ENCODE data around the gene PARN.

The PARN gene

DNA sequence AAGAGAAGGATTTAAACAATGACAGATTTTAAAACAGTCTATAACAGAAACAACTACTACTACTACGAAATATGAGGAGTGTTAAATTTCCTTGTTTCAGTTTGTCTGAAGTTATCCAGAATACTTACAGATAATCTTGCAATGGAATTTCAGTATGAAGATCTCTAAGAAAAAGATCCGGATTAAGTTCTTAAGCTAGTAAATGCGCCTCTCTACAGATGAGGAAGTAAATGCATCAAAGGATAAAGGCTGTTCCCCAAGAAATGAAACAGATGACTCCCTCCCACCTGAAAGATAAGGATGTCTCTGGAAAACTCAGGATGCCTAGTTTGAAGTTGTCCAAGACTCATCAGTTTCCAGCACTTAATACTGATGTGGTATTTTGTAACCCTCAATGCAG is 105.1 kb downstream of the PARN start:
- no peak for DNase-seq

DNA sequence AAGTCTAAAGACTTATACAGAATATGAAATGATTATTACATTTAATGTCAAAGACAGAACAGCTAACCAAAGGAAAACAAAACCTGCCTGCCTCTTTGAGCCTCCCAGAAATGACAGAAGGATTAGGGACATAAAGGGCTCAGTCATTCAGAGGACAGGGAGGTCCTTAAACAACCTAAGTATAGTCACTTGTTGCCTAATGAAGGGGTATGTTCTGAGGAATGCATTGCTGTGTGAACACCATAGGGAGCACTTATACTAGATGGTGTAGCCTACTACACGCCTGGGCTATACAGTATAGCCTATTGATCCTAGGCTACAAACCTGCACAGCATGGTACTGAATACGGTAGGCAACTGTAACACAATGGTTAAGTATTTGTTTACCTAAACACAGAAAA is 106.4 kb downstream of the PARN start:
- DNase-seq: no peak

DNA sequence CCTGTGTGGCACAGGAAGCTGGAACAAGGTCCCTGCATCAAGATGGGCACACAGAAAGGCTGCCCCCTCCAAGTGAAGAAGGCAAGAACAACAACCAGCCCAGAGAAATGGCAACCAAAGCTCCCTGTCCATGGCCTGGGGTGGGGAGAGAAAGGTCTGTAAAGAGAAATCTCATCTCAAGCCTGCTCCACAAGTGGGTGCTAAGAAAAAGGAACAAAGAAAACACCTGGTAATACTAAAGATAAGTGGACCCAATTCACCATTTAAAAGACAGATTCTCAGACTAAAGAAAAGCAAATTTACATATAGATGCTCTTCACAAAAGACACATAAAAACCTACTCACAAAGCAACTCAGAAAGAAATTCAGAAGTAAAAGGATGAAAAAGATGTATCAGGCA is 107.4 kb downstream of the PARN start:
- DNase-seq: no peak

DNA sequence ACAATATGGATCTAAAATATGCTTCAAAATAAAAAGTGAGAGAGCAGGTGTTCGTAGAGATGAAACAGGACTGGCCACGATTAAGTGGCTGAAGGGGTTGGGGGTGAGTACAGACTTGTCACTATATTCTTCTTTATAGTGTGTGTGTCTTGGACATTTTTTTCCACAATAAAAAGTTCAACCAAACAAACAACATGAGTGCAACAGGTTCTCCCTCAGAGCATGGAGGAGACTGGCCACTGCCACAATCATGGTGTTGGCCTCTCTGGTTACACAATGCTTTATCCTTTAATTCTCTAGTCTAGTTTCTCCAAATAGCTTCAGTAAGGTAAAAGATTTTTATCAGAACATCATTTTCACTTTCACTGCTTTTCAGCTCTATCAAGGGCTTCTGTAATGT is 109.3 kb downstream of the PARN start:
- no peak for DNase-seq

DNA sequence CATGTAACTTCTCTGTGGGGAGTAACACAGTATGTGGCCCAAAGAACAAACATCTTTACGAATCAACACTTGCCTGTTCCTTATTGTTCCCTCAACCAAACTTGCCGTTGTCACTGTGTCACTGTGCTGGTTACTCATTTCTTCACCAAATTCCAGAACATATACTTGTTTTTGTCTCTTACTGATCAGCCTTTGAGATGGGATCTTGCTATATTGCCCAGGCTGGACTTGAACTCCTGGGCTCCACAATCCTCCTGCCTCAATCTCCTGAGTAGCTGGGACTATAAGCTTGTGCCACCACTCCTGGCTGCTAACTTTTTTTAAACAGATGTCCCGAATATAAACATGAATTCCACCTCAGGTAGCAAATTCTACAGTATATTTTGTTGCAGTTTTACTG is 115.1 kb downstream of the PARN start:
- no peak for DNase-seq

DNA sequence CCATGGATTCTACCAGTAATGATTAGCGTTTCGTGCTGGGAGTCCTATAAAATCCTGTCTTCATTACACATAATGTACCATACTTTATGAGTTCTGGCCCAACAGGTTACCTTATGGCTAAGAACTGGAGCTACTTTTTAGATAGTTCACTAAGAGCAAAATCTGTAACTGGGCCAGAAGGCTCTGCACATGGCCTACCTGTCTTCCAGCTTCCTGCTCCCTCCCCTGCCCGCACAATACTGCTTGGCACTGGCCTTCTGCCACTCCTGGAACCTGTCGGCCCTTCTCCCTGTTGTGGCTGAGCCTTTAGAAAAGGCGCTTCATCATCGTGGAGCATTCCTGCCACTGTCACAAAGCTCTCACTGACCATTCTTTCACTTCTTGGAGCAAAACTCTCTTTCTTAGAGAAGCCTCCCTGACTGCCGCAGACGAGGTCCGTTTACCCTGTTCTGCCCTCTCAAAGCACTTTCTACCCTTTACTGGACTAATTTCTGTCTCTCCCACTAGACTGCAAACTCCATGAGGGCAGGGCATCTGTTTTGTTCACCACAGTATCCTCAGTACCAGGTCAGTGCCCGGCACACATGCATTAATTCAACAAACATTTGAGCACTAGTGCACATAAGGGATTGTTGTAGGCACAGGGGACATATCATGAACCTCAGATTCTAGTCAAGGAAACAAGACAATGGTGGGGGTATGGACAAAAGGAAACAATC is 116.5 kb downstream of the PARN start:
- no peak for DNase-seq

DNA sequence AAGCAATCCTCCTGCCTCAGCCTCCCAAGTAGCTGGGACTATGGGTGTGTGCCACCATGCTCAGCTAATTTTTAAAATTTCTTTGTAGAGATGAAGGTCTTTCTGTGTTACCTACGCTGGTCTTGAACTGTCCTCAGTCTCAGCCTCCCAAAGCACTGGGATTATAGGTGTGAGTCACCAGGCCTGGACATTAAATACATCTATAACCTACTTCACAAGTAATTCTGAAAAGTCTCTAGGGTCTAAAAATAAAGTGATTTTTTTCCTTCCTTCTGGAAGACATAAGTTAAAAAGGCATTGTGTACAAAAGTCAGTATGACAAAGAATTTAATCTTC is 118.3 kb downstream of the PARN start:
- no peak for DNase-seq

DNA sequence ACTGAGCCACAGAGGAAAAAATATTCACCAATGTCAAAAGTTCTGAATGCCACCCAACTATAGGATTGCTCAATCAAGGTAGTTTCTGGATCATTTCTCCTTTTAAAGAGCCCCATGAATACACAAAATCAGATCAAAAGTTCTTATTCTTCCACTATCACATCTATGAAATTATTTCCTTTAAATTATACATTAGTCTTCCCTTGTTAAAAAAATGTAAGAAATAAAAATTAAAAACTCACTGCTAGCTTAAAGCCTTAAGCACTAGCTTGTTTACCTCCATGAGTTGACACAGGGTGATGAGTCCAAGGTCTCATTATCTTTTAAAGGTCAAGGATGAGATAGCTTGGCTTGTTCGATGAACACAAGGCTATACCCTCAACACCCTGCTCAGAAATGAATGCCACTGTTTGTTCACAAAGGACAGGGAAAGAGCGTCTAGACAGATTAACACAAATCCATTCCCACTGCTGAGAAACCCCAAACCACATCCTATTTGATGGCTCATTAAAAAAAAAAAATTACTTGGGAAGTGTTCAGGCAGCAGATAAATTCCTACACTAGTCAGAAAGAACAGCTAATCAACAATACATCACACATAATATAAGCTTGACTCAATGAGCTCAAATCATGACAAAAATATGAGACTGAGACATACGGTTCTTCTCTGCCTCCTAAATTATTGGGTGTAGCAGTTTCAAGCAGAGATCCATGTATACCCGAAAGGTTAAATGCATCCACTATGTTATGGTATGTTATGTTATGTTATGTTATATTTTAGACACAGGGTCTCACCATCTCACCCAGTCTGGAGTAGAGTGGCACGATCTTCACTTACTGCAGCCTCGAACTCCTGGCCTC is 118.9 kb downstream of the PARN start:
- DNase-seq: no peak

DNA sequence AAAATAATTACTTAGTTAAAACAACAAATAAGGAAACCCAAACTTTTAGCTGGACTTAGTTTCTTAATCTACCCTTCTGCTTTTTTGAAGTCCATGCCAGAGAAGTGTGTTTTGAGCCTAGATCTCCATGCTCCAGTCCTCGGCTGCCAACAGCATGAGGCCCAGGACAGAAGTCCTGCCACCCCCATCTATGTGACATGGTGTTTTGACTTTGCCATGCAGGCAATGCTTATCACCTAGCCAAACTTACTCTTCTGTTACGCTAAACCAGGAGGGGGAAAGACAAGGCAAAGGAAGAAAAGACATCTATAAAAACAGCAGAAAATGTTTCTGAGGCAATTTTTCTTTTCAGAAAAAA is 119.5 kb downstream of the PARN start:
- no peak for DNase-seq

DNA sequence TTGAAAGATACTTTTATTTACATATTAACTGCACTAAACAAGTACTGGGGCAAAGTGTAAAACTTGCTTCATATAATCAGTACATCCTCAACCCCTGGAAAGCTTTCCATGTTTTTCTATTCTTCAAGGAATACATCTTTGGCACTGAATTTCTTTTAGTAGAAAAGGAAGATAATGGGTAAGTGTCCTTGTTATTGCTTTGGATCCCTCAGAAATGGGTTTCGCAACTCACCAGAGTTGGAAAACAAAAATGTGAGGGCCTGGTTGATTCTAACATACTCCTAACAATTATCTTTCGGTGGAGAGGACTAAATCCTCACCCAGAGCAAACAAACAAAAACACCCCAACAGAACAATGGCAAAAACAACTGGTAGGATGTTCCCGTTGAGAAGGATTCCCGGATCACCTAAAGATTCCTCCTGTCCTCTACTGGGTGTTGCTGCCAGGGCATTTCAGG is 120.4 kb downstream of the PARN start:
- no peak for DNase-seq

DNA sequence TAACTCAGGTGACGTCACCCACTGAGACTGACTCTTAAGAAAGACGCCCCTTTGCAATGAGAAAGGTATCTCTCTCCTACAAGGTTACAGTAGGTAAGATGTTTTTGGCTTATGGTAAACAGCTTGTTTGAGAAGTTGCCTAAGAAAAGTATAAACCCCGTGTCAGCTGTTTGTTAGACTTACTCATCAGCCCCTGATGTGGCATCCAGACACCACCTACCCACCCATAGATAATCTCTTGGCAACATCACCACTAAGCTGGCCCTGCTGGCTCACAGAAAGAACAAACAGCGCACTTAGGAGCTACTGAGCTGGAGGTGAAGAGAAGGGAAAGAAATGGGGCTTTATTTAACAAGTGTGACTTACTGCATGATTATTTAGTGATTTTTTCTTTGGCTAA is 121.0 kb downstream of the PARN start:
- no peak for DNase-seq

DNA sequence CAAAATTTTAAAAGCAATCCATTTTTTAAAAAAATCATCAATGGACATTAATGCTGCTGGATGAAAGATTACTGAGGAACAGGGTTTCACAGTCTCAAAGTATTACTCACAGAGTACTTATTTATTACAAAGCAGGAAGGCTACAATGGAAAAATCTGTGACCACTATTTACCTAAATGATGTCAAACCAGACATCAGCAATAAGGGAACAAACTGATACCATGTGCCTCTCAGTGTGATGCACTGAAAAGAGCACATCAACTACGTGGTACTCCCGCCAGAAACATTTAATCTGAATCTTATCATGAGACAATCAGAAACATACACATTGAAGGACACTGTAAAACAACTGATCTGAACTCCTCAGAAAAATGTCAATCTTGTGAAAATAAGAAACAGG is 124.2 kb downstream of the PARN start:
- DNase-seq: no peak

DNA sequence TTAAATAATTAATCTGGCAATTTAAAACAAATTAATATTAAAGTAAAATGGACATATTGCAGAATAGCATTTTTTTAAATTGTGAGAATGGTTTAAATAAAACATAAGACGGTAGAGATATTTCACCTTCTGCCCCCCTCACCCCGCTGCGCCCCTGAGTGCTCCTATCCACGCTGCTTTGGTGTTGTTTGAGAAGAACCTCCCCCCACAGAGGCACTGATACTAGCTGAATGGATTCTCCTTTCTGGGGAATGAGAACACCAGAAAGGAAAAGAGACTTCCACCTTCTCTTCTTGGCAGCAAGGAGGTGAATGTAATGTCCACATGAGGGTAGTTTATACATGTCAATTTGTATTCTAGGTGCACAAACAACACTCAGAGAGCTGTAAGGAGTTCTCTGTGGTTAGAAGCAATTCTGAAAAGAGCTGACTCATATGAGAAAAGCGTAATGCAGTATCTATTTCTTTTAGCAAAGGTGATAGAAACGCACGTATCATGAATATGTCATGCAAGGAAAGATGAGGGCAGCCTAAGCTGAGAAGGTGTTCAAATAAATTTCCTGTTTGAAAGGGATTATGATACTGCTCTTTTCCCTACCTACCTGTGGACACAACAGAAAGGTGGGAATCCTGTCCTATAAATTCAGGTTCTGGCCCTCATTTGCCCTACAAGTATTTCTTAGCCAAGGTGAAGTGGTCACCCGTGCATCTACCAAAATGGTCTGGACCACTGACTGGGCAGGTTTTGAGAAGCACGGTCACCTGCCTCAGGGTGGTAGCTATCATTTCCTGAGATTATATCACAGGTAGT is 126.9 kb downstream of the PARN start:
- no peak for DNase-seq

DNA sequence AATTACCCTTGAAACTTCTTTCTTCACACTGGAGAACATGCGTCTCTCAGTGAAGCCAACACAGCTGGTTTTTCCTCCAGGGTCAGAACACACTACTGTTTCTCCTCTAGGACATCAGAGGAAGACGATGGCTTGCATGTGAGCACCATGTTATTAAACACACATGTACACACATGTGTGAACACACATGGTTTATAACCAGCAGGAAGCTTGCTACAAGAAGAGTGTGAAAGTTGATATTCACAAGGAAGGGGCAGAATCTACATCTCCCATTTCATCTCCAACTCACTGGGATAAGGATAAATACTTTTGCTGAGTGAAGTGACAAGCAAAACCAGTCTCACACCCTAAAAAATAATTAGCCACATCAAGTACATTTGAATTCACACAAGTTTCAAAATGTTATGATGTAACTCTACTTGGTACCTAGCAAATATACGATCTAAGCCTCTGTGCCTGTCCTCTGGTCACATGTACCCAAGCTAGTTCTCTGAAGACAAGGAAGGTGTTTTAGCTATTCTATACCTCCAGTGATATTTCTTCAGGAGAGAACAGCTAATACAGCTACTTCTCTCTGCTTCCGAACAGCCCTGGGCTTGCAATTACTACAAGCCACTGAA is 127.7 kb downstream of the PARN start:
- DNase-seq: no peak

DNA sequence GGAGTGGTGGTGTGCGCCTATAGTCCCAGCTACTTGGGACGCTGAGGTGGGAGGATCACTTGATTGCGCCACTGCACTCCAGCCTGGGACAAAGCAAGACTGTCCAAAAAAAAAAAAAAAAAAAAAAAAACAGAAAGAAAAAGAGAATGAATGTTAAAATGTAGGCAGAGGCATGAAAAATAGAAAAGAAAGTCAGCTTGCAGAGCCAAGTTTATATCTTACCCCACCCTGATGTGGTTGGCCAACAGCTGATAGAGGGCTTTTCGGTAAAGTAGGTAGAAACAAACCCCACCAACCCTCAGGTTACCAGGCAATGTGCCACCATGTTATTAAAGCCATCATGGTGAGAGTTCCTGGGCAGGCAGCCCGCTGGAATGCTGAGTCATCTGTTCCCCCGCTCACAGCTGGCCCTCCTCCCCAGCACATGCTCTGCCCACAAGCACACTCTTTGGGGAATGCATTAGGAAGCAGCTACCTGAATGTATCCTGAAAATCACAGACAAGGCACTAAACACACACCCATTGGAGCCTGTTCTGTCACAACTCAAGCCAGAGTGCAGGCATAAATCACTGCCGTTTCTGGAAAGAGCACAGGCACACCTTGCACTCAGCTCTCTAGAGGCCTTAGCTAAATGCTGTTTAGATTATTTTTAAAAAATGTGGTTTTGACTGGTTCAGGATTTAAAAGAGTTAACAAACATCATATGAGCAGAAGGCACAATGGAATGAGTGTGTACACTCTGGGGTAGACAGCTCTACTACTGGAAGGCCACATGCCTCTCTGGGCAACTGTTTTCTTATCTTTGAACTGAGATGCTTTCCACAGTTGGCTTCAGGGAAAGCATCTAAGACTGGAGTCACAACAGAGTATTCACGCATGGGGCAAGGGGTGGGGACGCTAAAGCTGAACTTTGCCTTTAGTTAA is 128.5 kb downstream of the PARN start:
- DNase-seq: peak; percentile 64 to 77

DNA sequence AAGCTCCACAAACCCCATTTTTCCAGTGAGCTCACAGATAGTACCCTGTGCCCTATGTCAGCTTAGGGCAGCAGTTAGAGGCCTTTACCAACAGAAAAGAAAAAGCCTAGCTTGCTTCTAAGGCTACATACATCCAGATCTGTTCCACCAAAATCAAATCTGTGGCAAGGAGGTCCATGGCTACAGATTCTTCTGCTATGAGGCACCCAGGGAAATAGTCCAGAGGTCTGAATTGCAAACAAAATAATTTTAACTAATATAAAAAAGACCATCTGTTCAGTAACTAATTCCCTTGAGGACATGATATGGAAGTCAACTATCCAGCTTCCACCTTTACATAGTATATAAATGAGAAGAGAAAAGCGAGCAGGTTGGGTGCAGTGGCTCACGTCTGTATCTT is 129.3 kb downstream of the PARN start:
- DNase-seq: no peak

DNA sequence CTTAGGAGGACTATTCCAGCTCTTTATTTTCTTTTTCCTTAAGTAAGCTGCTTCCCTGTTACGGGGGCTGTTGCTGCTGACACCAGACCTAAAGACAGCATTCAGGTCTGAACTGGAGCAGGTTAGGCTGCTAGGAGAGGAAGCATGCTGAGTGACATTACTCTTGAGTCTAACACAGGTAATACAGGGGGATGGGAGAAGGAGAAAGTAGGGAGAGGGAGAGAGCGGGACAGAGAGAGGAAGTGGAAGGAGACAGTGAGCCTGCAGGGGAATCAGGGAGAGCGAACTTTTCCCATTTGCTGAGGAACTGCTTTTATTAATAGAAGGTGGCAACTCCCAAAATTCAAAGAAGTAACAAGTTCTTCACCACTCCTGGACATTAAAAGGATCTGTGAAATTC is 130.9 kb downstream of the PARN start:
- no peak for DNase-seq

DNA sequence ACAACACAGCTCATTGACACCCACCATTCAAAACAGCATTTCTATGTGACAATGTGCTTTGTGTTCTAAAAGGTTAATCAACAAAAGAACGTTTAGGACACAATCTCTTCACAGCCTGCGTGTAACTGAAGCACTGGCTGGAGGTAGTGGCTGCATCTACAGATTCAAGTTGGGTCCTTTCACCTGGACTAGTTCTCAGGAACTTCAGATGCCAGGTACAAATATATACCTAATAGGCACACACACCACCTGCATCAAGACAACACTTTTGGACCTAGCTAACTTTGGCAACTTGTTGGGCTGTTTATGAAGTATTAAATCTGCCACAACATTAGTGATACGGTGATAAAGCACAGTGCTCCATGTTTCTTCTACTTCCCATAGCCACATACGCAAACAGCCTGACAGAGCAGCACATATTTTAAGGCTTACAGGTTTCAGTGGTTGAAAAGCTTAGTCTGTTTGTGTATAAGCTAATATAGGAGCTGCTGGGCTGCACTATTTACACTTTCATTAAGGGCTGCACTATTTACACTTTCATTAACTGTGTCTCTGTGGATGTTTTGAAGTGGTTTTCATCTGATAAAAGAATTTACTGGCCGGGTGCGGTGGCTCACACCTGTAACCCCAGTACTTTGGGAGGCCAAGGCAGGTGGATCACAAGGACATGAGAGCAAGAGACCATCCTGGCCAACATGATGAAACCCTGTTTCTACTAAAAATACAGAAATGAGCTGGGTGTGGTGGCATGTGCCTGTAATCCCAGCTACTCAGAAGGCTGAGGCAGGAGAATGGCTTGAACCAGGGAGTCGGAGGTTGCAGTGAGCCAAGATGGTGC is 132.6 kb downstream of the PARN start:
- DNase-seq: no peak

DNA sequence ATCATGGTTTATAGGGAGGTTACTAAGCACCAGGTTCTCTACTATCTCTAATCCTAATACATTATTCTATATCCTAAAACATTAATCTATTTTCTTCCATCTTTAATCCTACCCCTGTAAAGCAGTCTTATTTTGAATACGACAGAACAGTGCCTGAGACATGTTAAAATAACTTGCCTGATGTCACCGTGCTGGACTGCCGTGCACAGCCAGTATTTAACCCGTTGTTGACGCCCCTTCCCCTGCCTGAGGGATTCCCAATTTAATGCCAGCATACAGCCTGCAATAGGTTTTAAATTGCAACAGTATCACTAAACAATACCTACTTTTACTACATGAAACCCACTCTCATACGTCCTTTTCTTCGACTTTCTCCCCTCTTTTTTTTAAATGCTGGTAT is 133.3 kb downstream of the PARN start:
- DNase-seq: no peak

DNA sequence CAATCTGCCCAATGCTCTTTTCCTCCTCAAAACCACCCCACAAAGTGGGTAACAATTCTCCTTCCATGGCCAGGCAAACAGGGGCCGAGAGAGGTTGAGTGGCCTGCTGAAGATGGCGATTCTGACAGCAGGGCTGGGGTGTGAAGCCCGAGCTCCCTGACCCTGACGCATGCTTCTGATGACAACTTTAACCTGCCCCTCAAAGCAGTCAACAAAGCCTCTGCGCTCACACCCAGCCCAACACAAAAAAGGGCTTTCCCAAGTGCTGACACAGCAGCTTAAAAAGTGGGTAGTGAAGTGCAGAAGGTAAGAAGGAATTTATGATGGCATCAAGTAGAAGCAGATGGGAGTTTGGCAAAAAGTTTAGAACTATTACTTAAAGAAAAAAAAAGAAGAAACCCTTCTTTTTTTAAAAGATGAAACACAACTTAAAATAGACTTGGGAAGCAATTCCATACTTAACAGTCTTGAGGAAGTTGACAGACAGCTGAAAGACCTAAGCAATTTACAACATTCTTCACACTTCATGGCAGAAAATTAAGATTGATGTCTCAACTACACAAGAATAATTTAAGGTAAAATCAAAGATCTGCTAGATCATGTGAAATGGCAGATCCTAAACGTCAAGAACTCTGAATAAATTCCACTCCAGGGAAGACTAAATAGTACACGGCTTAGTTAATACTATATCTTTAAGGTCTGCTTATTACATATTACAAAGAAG is 133.9 kb downstream of the PARN start:
- no peak for DNase-seq
